Mammary epithelial cell (primary cell): ENCODE data around the gene IKBKE.

Experiments
- CTCF ChIP-seq, 2 donors: IDR thresholded peaks in 1 of 2; conservative IDR thresholded peaks in 1 of 2; 2 replicates each; pipeline ENCODE4 v1.5.1; 2011 to 2012; ENCODE audit warnings: inconsistent platforms in 2 of 2, low read length in 2 of 2, mild to moderate bottlenecking in 2 of 2, control low read depth in 1 of 2, low read depth in 1 of 2; ENCODE audit not compliant: insufficient read depth in 1 of 2; ENCODE audit errors: extremely low read depth in 1 of 2
- EZH2 ChIP-seq: IDR thresholded peaks from 2 replicates; pipeline ENCODE4 v1.6.1; 2012; ENCODE audit warnings: low read length, inconsistent platforms, borderline replicate concordance

DNA sequence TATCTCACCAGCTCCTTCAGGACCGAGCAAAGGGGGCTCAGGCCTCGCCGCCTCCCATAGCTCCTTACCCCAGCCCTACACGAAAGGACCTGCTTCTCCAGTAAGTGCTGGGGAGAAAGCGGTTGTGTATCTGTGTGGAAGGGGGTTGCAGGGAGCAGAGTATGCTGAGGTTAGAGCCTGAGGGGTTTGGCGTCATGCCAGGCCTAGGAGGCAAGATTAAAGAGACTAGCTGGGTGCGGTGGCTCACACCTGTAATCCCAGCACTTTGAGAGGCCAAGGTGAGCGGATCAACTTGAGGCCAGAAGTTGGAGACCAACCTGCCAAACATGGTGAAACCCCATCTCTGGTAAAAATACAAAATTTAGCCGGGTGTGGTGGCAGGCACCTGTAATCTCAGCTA lies 23.0 kb downstream of the IKBKE start:
- TF ChIP-seq CTCF (conservative IDR thresholded peaks at IDR 0.05 in 1 of 2, IDR thresholded peaks at IDR 0.05 in 1 of 2; ENCODE audit: extremely low read depth in 1 of 2, insufficient read depth in 1 of 2, low read depth in 1 of 2, low read length in 2 of 2) (no peak), EZH2 (no peak)
